ENCODE data around the gene ARFGAP1. TPM values are rescaled to one million over a fixed set of nuclear protein-coding genes. Genes with fewer than 3 reads are reported as not detected.

Gene ARFGAP1
- total RNA-seq (53.1 TPM), polyA plus RNA-seq (56.3 TPM)

GRCh38 chr20:63272105-63273058 lies at the start of gene ARFGAP1:
ARFGAP1 (plus strand) TSS chr20:63272813; CDS start chr20:63275581, 2,768 bp downstream.
- peak; percentile 82 for DNase-seq (ENCODE audit: extremely low spot score)
- Histone ChIP-seq H3K4me3 (ENCODE audit: low read depth, low read length) (peak within 1 kb of the TSS; percentile 98), H3K36me3 (ENCODE audit: insufficient read depth) (no peaks in the 10 kb centered on the region), H3K27ac (ENCODE audit: low read depth) (peak within 1 kb of the TSS; percentile 40), H3K4me1 (ENCODE audit: insufficient read depth) (no peaks in the 10 kb centered on the region)
- WGBS = 1% methylated on average over 97 of the region's 97 CpGs

GRCh38 chr20:63223121-63223825 lies 49.3 kb upstream of the ARFGAP1 start:
- DNase-seq (ENCODE audit: extremely low spot score) = no peak
- H3K36me3 ChIP-seq (ENCODE audit: insufficient read depth) = no peaks in the 10 kb centered on the region
- 56% methylated on average over 12 of the region's 12 CpGs for WGBS
- H3K4me1 ChIP-seq (ENCODE audit: insufficient read depth) = no peaks in the 10 kb centered on the region
- no peak overlapping the region for H3K27ac ChIP-seq (ENCODE audit: low read depth)
- H3K4me3 ChIP-seq (ENCODE audit: low read depth, low read length) = no peak overlapping the region

- H3K36me3 ChIP-seq (ENCODE audit: insufficient read depth) = no peaks in the 10 kb centered on the region
- H3K27ac ChIP-seq (ENCODE audit: low read depth) = no peak overlapping the region
- H3K4me3 ChIP-seq (ENCODE audit: low read depth, low read length) = no peak overlapping the region
- 79% methylated on average over 6 of the region's 6 CpGs for WGBS
- no peak for DNase-seq (ENCODE audit: extremely low spot score)
- no peaks in the 10 kb centered on the region for H3K4me1 ChIP-seq (ENCODE audit: insufficient read depth)
Measured at GRCh38 chr20:63223826-63224207, 48.8 kb upstream of the ARFGAP1 start.

GRCh38 chr20:63224412-63225081 lies 48.1 kb upstream of the ARFGAP1 start:
- no peak for DNase-seq (ENCODE audit: extremely low spot score)
- H3K27ac ChIP-seq (ENCODE audit: low read depth) = no peak overlapping the region
- 24% methylated on average over 16 of the region's 16 CpGs for WGBS

GRCh38 chr20:63225082-63225454 lies 47.5 kb upstream of the ARFGAP1 start:
- 34% methylated on average over 7 of the region's 7 CpGs for WGBS
- no peak overlapping the region for H3K27ac ChIP-seq (ENCODE audit: low read depth)
- H3K4me3 ChIP-seq (ENCODE audit: low read depth, low read length) = no peak overlapping the region
- H3K4me1 ChIP-seq (ENCODE audit: insufficient read depth) = no peaks in the 10 kb centered on the region
- no peaks in the 10 kb centered on the region for H3K36me3 ChIP-seq (ENCODE audit: insufficient read depth)
- no peak for DNase-seq (ENCODE audit: extremely low spot score)

More at GRCh38 chr20:63224412-63225081, 48.1 kb upstream of the ARFGAP1 start:
- Histone ChIP-seq H3K4me3 (ENCODE audit: low read depth, low read length) (no peak overlapping the region), H3K36me3 (ENCODE audit: insufficient read depth) (no peaks in the 10 kb centered on the region), H3K4me1 (ENCODE audit: insufficient read depth) (no peaks in the 10 kb centered on the region)

- no peak for DNase-seq (ENCODE audit: extremely low spot score)
- H3K4me3 ChIP-seq (ENCODE audit: low read depth, low read length) = no peak overlapping the region
- 81% methylated on average over 19 of the region's 19 CpGs for WGBS
- no peaks in the 10 kb centered on the region for H3K4me1 ChIP-seq (ENCODE audit: insufficient read depth)
- H3K36me3 ChIP-seq (ENCODE audit: insufficient read depth) = no peaks in the 10 kb centered on the region
- H3K27ac ChIP-seq (ENCODE audit: low read depth) = no peak overlapping the region
Measured at GRCh38 chr20:63226042-63226943, 46.3 kb upstream of the ARFGAP1 start.

- H3K4me3 ChIP-seq (ENCODE audit: low read depth, low read length) = no peak overlapping the region
- no peak overlapping the region for H3K27ac ChIP-seq (ENCODE audit: low read depth)
- no peaks in the 10 kb centered on the region for H3K4me1 ChIP-seq (ENCODE audit: insufficient read depth)
- H3K36me3 ChIP-seq (ENCODE audit: insufficient read depth) = no peaks in the 10 kb centered on the region
- WGBS = 92% methylated on average over 5 of the region's 5 CpGs
- no peak for DNase-seq (ENCODE audit: extremely low spot score)
Measured at GRCh38 chr20:63227260-63227659, 45.4 kb upstream of the ARFGAP1 start.

- H3K27ac ChIP-seq (ENCODE audit: low read depth) = no peak overlapping the region
- no peaks in the 10 kb centered on the region for H3K4me1 ChIP-seq (ENCODE audit: insufficient read depth)
- H3K36me3 ChIP-seq (ENCODE audit: insufficient read depth) = no peaks in the 10 kb centered on the region
- 58% methylated on average over 13 of the region's 13 CpGs for WGBS
- H3K4me3 ChIP-seq (ENCODE audit: low read depth, low read length) = no peak overlapping the region
- no peak for DNase-seq (ENCODE audit: extremely low spot score)
Measured at GRCh38 chr20:63228806-63229205, 43.8 kb upstream of the ARFGAP1 start.

GRCh38 chr20:63230800-63231268 lies 41.8 kb upstream of the ARFGAP1 start:
- H3K36me3 ChIP-seq (ENCODE audit: insufficient read depth) = no peaks in the 10 kb centered on the region
- DNase-seq (ENCODE audit: extremely low spot score) = peak; percentile 64
- no peak overlapping the region for H3K4me3 ChIP-seq (ENCODE audit: low read depth, low read length)
- H3K27ac ChIP-seq (ENCODE audit: low read depth) = no peak overlapping the region
- WGBS = 14% methylated on average over 17 of the region's 17 CpGs
- H3K4me1 ChIP-seq (ENCODE audit: insufficient read depth) = no peaks in the 10 kb centered on the region

GRCh38 chr20:63232235-63233060 lies 40.2 kb upstream of the ARFGAP1 start:
- Histone ChIP-seq H3K4me1 (ENCODE audit: insufficient read depth) (no peaks in the 10 kb centered on the region), H3K4me3 (ENCODE audit: low read depth, low read length) (no peak overlapping the region), H3K27ac (ENCODE audit: low read depth) (no peak overlapping the region), H3K36me3 (ENCODE audit: insufficient read depth) (no peaks in the 10 kb centered on the region)
- WGBS = 46% methylated on average over 18 of the region's 18 CpGs
- DNase-seq (ENCODE audit: extremely low spot score) = no peak

GRCh38 chr20:63233061-63233344 lies 39.6 kb upstream of the ARFGAP1 start:
- Histone ChIP-seq H3K36me3 (ENCODE audit: insufficient read depth) (no peaks in the 10 kb centered on the region), H3K4me3 (ENCODE audit: low read depth, low read length) (no peak overlapping the region), H3K4me1 (ENCODE audit: insufficient read depth) (no peaks in the 10 kb centered on the region), H3K27ac (ENCODE audit: low read depth) (no peak overlapping the region)
- DNase-seq (ENCODE audit: extremely low spot score) = no peak
- WGBS = 93% methylated on average over 3 of the region's 3 CpGs

- no peaks in the 10 kb centered on the region for H3K4me1 ChIP-seq (ENCODE audit: insufficient read depth)
- H3K27ac ChIP-seq (ENCODE audit: low read depth) = no peak overlapping the region
- no peak overlapping the region for H3K4me3 ChIP-seq (ENCODE audit: low read depth, low read length)
- DNase-seq (ENCODE audit: extremely low spot score) = no peak
- H3K36me3 ChIP-seq (ENCODE audit: insufficient read depth) = no peaks in the 10 kb centered on the region
- WGBS = 86% methylated on average over 17 of the region's 17 CpGs
Measured at GRCh38 chr20:63233924-63234323, 38.7 kb upstream of the ARFGAP1 start.
